Activated gamma-delta T cell (primary cell): ENCODE results near the gene EBI3.
"Not testable (repeated sequence)": the region's sequence is repeated elsewhere in the genome, so short reads cannot be mapped to it uniquely, and the experiment has no call there.

Source experiments
- DNase-seq: peaks from one replicate; lab custom pipeline; 2025; lab: John Stamatoyannopoulos, UW

Gene EBI3

GRCh38 chr19:4234862-4235201 is 5.5 kb downstream of the EBI3 start:
- DNase-seq = no peak

DNA sequence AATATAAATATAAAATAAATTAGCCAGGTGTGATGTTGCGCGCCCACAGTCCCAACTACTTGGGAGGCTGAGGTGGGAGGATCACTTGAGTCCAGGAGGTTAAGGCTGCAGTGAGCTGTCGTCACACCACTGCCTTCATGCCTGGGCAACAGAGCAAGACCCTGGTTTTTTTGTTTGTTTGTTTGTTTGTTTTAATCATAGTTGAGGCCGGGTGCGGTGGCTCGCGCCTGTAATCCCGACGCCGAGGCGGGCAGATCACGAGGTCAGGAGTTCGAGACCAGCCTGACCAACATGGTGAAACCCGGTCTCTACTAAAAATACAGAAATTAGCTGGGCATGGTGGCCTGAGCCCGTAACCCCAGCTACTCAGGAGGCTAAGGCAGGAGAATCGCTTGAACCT is 8.2 kb downstream of the EBI3 start:
- not testable (repeated sequence) for DNase-seq

DNA sequence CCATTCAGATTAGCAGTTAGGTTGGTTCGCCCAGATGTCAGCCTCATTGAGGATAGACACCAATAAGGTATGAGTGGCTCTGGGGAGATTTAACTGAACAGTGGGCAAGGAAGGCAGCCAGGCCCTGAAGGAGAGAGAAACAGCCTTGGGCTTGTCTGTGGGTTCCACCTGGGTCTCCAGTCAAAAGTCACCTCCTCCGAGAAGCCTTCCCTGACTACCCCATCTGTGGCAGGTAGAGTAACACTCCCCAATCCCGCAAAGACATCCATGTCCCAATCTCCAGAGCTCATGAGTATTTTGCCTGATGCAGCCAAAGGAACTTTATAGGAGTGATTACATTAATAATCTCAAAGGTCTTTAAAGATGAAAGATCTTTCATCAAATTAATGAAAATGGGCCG is 9.5 kb downstream of the EBI3 start:
- no peak for DNase-seq

DNA sequence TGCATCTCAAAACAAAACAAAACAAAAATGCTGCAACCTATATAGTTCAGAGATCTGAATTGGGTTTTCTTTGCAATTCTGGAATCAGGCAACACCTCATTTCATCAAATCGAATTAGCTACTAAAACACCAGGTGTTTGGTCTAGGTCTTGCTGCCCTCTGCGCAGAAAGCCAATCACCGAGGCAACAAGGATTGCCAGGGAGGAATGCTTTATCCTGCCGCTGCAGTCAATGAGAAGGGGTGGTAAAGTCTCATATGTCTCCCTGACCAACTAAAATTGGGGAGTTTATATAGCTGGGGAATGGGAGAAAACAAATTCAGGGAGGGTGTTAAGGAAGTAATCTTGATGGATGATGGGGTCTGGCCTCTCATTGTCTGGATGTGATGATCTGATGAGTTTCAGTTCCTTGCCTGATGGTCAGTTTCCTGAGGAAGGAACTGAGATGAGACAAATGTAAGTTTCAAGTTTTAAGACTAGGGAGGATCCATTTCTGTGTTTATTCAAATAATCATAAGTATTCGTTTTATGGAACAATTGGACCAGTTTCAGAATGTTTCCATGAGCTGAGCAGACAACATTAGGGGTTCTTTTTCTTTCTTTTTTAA is 12.6 kb downstream of the EBI3 start:
- DNase-seq = no peak

DNA sequence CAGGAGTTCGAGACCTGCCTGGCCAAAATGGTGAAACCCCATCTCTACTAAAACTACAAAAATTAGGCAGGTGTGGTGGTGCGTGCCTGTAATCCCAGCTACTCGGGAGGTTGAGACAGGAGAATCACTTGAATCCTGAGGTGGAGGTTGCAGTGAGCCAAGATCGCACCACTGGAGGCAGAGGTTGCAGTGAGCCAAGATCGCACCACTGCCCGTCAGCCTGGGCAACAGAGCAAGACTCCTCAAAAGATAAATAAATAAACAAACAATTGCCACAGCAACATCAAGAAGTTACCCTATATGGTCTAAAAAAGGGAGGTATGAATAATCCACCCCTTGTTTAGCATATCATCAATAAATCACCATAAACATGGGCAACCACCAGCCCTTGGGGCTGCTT is 16.6 kb downstream of the EBI3 start:
- not testable (repeated sequence) for DNase-seq

- peak; percentile 68 for DNase-seq
Measured at GRCh38 chr19:4246767-4247593, 17.7 kb downstream of the EBI3 start, which contains the start of gene YJU2. YJU2 (plus strand) TSS chr19:4247080; CDS start chr19:4247147, 67 bp downstream.

DNA sequence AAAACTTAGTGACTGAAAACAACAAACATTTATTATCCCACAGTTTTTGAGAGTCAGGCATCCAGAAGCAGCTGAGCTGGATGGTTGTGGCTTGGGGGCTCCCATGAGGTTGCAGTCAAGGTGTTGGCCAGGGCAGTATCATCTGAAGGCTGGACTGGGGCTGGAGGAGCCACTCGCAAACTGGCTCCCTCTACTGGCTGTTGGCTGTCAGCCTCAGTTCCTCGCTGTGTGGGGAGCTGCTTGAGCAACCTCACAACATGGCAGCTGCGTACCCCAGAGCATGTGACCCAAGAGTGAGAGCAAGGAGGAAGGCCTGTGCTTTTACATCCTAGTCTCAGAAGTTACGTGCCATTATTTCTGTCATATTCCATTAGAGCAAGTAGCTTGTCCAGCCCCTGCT is 27.2 kb downstream of the EBI3 start:
- DNase-seq = no peak

- DNase-seq = no peak
Measured at GRCh38 chr19:4257025-4257424, 27.7 kb downstream of the EBI3 start.

DNA sequence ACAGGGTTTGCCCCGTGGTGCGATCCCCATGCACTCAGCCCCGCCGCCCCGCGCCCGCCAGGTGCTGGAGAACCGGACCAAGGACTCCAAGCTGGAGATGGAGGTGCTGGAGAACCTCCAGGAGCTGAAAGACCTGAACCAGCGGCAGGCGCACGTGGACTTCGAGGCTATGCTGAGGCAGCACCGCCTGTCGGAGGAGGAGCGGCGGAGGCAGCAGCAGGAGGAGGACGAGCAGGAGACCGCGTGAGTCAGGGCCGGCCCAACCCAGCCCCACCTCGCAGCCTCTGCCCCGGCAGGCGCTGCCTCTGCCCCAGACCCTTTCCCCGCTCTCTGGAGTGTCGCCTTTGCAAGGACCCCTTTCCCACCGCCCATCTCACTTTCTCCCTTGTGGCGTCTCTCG is 28.9 kb downstream of the EBI3 start:
- no peak for DNase-seq

DNA sequence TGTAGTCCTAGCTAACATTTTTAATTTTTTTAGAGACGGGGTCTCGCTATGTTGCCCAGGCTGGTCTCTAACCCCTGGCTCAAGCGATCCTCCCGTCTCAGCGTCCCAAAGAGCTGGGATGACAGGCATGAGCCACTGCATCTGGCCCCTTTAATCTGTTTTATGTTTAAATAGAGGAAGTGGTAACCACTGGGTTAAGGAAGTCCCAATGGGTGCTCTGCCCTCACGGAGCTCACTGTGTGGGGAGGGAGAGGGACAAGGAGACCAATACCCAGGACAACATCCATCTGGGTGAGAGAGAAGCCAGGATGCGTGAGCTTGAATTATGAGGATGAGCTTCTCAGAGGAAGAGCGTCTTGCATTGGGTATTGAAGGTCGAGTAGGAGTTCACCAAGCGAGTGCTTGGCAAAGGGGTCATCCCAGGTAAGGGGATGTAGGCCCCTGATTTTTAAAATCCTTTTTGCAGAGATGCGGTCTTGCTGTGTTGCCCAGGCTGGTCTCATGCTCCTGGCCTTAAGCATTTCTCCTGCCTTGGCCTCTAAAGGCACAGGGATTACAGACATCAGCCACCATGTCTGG is 31.4 kb downstream of the EBI3 start:
- no peak for DNase-seq

GRCh38 chr19:4264812-4265211 is 35.5 kb downstream of the EBI3 start:
- DNase-seq = no peak

DNA sequence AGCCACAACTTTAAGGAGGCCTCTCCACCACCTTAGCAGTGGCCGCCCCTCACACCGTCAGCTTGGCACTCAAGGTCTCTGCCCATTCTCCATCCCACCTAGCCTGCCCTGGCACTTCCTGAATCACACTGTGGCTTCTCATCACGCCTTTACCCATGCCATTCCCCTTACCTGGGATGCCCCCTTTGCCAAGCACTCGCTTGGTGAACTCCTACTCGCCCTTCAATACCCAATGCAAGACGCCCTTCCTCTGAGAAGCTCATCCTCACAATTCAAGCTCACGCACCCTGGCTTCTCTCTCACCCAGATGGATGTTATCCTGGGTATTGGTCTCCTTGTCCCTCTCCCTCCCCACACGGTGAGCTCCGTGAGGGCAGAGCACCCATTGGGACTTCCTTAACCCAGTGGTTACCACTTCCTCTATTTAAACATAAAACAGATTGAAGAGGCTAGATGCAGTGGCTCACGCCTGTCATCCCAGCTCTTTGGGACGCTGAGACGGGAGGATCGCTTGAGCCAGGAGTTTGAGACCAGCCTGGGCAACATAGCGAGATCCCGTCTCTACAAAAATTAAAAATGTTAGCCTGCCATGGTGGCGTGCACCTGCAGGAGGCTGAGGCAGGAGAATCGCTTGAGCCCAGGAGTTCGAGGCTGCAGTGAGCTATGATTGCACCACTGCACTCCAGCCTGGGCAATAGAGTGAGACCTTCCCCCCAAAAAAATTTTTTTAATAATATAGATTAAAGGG is 37.1 kb downstream of the EBI3 start:
- no peak for DNase-seq

DNA sequence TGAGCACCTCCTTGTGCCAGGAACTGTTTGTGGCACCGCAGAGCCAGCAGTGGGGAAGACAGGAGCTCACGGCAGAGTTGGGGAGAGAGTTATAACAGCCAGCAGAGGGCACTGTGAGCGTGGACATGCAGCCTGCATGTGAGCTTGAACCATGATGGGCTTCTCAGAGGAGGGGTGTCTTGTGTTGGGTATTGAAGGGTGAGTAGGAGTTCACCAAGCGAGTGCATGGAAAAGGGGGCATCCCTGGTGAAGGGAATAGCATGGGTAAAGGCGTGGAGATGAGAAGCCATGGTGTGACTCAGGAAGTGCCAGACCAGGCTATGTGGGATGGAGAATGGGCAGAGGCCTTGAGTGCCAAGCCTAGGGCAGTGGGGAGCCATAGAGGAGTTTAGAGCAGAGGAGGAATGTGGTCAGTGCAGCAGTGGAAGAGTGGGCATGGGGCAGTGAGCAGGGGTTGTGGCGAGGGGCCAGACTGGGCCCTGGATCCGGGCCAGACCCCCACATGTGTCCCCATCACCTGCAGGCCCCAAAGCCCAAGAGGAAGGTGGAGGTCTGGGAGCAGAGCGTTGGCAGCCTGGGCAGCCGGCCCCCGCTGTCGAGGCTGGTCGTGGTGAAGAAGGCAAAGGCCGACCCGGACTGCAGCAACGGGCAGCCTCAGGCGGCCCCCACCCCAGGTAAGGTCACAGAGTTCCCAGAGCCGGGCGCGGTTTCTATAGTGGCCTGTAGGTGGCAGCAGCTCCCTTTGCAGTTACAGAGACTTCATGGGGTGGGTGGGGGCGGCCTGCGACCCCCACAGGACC is 38.0 kb downstream of the EBI3 start:
- no peak for DNase-seq

GRCh38 chr19:4267901-4268815 is 38.8 kb downstream of the EBI3 start:
- no peak for DNase-seq

DNA sequence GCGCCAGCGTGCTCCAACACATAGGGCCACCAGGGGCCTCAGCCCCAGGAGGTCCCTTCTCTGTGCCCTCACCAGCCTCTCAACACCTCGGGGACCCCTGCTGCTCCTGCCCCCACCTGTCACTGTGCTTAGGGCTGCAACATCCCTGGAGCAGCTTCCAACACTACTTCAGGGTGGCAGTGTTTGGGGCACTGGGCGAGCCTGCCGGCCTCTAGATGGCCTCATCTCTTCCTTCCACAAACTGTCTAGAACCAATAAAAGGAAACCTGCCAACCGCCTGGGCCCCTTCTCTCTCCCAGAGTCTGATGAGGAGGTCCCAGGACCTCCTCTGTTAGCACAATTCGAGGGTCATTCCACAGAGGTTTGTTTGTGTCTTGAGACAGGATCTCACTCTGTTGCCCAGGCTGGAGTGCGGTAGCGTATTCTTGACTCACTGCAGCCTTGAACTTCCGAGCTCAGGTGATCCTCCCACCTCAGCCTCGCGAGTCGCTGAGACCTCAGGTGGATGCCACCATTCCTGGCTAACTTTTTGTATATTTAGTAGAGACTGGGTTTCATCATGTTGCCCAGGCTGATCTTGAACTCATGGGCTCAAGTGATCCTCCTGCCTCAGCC is 39.6 kb downstream of the EBI3 start:
- DNase-seq = no peak

- DNase-seq = no peak
Measured at GRCh38 chr19:4272894-4273293, 43.6 kb downstream of the EBI3 start.

DNA sequence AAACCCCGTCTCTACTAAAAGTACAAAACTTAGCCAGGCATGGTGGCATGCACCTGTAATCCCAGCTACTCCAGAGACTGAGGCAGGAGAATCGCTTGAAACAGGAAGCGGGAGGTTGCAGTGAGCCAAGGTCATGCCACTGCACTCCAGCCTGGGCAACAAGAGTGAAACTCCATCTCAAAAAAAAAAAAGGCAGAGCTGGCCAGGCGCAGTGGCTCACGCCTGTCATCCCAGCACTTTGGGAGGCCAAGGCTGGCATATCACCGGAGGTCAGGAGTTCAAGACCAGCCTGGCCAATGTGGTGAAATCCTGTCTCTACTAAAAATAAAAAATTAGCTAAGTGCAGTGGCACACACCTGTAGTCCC is 45.0 kb downstream of the EBI3 start:
- not testable (repeated sequence) for DNase-seq

GRCh38 chr19:4277191-4277696 is 47.9 kb downstream of the EBI3 start:
- DNase-seq = no peak

- DNase-seq = no peak
Measured at GRCh38 chr19:4278010-4278409, 48.7 kb downstream of the EBI3 start.
